AG20443 (cell line): ENCODE results near the gene ADAM33.

Source experiments
- DNase-seq: peaks from one replicate; pipeline ENCODE4 v3.0.0; 2012; ENCODE audit warnings: low spot score, mixed read lengths

The ADAM33 gene, protein sequence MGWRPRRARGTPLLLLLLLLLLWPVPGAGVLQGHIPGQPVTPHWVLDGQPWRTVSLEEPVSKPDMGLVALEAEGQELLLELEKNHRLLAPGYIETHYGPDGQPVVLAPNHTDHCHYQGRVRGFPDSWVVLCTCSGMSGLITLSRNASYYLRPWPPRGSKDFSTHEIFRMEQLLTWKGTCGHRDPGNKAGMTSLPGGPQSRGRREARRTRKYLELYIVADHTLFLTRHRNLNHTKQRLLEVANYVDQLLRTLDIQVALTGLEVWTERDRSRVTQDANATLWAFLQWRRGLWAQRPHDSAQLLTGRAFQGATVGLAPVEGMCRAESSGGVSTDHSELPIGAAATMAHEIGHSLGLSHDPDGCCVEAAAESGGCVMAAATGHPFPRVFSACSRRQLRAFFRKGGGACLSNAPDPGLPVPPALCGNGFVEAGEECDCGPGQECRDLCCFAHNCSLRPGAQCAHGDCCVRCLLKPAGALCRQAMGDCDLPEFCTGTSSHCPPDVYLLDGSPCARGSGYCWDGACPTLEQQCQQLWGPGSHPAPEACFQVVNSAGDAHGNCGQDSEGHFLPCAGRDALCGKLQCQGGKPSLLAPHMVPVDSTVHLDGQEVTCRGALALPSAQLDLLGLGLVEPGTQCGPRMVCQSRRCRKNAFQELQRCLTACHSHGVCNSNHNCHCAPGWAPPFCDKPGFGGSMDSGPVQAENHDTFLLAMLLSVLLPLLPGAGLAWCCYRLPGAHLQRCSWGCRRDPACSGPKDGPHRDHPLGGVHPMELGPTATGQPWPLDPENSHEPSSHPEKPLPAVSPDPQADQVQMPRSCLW

DNA sequence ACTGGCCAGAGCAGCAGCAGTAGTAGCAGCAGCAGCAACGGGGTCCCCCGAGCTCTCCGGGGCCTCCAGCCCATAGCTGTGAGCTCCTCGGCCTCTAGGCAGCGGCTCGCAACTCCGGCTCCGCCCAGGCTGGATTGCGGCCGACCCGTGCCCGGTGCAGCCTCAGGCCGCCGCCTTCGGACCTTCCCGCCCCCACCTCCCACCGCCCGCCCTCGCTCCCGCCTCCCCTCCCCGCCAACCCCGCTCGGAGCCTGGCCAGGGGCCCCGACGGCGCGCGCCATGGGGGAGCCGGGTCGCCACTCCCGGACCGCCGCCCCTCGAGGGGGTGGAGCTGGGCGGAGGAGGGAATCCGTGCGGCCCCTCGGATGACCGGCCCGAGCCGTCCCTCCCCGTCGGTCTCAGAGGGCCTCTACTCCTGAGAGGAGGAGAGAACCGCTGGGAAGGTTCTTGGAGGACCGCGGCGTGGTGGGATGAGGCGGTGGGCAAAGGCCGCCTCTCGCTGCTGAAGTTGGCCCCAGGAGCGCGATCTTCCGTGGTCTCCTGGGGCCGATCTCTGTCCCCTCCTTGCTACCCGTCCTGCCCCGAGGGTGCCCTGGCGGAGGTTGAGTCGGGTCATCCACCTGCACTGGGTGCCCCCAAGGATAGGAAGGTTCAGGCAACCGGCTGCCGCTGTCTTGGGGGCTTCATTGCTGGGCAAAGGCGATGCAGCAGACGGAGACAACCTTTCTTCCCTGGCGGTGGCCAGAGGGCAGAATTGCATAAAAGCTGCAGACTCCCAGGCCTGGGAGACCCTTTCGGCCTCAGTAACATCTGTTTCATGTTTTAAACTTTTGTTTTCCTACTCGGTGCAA is at the start of gene ADAM33:
Gene ADAM33, minus strand, starts transcription at position 80 of the 851 bp plus-strand sequence. Its CDS starts 6 bp downstream, at position 74.
- DNase-seq: peak; percentile 78

DNA sequence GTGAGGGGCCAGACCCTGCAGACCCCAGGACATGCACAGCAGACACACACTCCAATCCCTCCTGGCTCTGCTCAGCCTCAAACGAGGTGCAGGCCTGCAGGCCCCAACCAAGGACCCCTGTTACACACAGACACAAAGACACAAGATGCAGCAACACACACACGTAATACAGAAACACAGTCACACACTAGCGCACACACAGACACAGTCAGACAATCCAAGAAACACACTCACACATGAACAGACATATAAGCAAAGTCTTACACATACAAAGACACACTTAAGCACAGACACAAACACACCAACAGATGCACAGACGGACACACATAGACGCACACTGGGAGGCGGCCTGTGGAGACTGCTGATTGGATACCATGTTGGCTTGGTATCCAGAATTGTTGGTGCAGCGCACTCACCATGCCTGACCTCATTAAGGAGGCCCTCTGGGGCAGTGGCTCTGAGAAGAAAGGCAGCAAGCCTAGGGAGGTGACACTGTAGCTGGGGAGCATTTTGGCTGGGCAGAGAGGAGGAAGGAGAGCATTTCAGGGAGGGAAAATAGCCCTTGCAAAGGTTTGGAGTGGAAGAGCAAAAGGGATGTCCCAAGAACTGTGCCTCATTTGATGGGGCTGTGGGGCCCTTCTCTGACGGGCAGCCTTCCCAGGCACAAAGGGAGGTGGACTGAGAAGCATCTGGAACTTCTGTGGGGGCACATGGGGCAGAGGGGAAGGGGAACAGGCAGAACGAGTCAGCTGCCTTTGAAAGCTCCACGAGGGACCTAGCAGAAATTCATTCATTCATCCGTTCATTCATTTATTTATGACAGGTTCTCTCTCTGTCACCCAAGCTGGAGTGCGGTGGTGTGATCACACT is 49.2 kb upstream of the ADAM33 start:
- no peak for DNase-seq

DNA sequence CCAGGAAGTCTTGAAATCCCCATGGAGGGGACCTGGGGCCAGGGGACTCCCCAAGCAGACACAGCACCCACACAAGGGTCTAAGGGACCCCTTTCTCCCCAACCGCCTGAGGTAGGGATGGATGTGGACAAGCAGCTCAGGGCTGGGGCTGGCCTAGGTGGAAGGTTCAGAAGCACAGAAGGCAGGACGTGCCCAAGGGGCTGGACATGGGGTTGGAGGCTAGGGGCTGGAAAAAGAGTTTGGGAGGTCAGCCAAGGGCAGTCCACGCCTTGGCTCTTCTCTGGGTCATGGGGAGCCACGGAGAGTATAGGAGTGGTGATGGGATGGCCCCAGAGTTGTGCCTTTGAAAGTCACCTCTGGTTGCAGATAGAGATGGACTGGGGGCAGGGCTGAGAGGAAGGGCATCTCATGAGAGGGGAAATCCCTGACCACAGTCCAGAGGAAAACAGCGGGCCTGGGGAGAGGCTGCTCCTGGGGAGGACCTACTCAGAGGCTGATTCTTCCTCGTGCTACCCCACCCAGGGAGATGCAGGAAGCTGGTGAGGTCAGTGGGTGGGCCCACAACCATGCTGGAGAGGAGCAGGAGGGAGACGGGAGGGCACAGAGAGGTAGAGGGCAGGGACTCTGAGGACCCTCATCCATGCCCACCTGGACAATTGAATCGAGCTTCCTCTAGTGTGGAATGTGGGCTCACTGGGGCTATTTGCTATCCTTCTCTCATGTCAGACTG is 48.2 kb upstream of the ADAM33 start:
- no peak for DNase-seq

DNA sequence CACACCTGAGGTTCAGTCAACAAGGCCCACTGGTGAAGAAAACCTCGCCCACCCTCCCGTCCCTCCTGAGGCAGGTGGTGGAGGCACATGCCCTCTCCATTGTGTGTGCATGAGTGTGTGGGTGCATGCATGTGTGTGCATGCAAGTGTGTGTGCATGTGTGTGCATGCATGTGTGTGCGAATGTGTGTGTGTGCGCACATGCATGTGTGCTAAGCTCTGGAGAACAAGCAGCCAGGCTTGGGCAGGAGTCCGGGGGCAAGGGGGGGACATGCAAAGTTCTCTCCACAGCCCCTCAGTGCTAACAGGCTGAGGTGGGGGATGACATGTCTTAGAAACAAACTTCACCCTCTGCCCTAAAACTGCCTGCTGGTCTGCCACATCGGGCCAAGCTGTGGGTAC is 47.6 kb upstream of the ADAM33 start:
- no peak for DNase-seq

DNA sequence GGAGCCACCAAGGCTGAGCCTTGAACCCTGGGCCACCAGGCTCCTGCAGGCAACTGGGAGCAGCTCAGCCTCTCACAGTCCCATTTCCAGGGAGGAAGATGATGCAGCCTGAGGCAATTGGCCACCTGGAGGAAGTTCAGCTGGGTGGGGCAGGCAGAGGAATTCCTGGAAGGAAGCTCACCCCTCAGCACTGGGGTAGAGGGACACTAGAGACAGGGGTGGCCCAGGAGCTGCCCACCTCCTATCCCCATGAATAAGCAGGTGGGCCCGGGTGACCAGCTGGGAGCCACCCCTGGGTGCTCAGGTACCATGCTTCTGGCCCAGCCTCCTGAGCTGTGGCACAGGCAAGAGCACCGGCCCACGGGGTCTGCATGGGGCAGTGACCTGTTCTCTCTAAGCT is 47.1 kb upstream of the ADAM33 start:
- no peak for DNase-seq

DNA sequence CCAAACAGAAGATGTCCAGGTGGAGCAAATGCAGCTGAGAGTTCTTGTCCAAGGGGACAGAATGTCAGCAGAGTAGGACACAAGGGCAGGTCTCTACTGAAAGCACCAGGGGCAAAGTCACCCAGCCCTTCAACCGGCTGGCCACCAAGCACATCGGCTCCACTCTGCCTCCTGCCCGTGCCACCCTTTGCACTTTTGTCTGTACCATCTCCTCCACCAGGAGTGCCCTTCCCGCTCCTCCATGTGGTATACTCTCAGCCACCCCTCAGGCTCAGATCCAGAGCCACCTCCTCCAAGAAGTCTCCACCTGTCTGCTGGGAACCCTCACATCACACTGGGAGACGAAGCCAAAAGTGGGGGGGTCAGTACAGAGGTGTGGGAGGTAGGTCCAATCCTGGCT is 46.5 kb upstream of the ADAM33 start:
- no peak for DNase-seq

DNA sequence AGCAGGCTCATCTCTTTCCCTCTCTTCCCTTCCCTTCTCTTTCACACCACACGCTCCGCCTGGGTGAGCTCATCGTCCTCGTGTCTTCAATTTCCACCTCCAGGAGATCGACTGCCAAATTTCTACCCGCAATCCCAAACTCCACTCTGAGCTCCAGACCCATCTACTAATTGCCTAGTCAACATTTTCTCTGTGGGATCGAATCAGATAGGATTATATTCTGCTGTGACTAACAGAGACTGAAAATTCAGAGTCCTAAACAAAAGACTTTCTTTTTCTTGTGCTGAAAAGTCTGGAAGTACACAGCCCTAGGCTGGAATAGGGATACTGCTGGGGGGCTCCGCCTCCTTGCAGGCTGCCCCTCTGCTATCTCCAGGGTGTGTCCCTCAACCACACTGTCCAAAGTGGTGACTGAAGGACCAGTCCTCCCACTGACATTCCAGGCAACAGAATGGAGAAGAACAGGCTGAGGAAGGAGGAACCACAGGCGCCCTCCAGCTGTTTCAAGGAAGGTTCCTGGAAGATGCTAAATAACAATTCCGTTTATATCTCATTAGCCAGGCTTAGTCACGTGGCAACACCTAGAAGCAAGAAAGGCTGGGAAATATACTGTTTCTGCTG is 45.7 kb upstream of the ADAM33 start:
- DNase-seq: peak; percentile 77

DNA sequence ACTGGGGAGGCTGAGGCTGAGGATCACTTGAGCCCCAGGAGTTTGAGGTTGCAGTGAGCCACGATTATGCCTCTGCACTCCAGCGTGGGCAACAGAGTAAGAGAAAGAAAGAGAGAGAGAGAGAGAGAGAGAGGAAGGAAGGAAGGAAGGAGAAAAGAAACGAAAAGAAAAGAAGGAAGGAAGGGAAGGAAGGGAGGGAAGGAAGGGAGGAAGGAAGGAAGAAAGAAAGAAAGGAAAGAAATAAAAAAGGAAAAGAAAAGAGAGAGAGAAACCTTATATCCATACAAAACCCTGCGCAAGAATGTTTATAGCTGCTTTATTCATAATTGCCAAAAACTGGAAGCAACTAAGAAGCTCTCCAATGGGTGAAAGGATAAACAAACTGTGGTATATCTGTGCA is 42.5 kb upstream of the ADAM33 start:
- DNase-seq: no peak

DNA sequence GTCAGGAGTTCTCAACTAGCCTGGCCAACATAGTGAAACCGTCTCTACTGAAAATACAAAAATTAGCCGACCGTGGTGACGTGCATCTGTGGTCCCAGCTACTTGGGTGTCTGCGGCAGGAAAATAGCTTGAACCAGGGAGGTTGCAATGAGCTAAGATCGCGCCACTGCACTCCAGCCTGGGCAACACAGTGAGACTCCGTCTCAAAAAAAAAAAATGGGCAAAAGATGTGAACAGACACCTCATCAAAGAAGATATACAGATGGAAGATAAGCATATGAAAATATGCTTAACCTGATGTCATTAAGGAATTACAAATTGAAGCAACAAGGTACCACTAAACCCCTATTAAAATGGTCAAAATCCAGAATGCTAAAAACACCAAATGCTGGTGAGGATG is 41.5 kb upstream of the ADAM33 start:
- no peak for DNase-seq

DNA sequence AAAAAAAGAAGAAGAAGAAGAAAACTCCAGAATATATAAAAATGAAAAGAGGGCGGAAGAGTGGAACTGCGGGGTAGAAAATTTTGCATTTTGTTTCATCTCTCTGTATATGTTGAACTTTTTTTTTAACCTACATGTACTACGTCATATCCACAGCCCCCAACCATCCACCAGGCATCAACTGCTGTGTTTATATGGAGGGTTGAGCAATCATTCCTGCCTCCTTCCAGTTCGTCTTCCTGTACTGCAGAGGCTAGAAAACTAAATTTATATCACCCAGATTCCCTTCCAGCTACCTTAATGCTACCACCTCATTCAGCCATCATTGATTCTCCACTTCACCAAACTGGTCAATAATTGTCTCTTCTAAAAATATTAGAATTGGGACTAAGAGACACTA is 40.1 kb upstream of the ADAM33 start:
- no peak for DNase-seq

DNA sequence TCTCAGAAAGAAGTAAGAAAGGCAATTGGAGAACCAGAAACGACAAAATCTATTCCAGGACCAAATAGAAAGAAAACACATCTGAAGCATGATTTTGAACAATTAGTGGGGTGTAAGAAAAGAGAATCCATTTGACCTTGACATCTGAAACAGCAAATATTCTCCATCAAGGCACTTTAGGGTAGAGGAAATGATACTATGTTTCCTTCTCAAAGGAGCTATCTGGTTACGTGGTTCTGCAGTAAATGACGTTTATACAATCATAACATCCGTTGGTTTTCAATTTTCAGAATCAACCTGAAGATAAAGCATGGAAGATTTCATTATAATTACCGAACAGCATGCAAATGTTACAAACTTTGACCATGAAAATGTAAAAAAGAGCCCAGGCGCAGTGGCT is 38.8 kb upstream of the ADAM33 start:
- DNase-seq: no peak

DNA sequence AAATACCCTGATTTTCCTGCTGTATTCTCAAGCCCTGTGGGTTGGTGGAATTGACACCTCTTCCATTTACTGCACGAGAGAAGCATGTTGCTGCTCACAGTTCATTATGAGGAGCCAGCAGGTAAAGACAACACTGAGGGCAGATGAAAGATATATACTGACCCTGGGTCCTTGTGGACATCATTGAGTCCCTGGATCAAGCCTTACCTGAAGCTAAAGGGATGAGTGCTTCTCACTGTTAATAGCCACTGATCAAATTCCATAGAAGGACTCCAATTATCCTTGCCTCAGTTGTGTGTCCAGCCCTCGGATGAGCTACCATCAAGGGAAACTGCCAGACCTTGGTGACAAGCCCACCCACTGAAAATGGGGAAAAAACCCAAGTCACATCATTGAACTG is 38.3 kb upstream of the ADAM33 start:
- DNase-seq: no peak

DNA sequence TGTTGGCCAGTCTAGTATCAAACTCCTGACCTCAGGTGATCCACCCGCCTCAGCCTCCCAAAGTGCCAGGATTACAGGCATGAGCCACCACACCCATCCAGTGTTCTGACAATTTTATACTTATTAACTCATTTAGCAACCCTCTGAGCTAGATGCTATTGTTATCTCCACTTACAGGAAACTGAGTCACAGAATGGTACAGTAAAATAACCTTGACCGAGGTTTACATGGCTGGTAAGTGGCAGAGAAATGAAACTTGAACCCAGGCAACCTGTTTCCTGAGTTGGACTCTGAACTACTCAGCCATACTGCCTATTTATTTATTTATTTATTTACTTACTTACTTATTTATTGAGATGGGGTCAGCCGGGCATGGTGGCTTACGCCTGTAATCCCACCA is 37.2 kb upstream of the ADAM33 start:
- DNase-seq: no peak

DNA sequence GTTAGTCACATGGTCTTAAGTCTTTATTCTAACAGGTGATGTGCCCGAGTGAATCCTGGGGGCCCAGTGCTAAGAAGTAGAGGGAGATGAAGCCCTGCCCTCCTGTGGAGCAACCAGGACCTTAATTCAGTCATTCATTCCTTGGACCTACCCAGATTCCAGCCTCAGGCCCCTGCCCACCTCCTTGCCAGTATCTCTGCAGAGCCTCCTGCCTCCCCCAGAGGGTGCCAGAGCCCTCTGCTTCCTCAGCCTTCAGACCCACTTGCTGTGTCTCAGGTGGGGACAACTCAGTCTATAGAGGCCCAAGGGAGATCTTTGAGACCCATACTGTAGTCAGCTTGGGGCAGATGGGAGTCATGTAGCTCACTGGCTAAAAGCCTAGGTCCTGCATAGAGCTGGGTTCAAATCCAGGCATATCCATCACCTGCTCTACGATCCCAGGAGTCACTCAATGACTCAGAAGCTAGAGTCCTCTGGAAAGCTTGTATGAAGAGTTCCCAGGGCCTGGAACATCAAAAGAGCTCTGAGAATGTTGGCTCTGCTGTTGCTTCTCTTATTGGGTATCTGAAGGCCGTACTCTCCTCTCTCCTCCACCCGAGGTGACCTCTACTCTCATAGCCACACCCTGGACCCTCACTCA is 34.5 kb upstream of the ADAM33 start:
- DNase-seq: peak; percentile 75

DNA sequence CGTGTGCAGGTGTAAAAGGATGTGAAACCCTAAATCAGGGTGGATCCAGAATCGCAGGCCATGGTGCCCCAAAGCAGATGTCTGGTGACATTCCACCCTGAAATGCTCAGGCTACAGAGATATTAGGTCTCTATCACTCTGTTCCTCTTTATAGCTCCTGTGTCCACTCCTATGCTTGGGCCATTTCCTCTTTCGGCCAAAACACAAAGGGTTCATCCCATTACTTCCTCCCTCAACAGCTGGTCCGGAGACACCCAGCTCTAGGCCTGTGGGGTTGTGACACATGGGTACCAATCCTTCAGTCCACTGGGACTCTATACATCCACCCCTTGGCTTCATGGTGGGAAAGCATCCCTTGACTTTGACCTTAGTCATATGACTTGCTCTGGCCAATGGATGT is 32.3 kb upstream of the ADAM33 start:
- no peak for DNase-seq

DNA sequence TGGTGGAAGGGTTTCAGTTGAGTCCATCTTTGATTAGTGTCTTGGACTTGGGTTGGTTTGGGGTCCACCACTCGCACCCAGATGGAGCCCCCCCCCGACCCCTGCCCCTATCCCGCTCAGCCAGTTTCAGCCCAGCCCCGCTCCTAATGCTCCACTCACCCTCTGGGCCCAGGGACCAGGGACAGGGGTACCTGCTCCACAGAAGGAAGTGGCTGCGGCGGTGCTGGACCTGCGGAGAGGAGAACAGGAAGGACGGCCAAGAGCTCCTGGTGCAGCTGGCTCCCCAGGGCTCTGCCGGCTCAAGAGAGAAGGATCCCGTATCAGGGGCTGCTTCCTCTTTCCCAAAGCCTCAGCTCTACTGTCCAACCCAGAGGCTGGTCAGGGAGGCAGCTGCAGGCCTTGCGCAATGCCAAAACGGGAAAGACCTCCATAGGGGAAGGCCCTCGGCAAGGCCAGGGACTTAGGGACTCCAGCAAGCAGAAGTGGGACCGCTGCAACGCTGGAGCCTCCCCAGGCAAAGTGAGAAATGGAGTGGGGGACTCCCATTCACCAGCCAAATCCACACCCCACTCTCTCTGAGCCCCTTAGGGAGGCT is 30.6 kb upstream of the ADAM33 start, which contains the start of gene SIGLEC1:
Gene SIGLEC1, minus strand, starts transcription at position 322 of the 595 bp plus-strand sequence. CDS start 5,472 bp downstream, outside the sequence.
- DNase-seq: no peak

DNA sequence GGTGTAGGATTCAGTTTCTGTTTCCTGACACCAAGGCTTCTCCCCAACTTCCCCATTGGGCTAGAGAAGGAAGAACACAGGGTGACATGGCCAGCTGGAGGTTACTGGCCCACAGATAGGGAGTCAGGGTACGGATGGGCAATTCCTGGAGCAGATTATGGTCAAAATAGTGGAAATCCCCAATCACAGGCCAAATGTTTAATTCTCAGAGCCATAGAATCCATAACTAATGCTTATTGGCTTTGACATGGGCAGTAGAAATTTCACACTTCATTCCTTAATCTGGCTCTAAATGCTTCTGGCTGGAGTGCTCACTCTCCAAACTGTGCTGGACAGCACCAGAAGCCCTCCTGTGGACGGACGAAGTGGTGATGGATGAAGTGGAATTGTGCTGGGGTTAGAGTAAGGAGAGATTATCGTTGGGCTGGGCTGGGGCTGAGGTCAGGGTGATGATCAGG is 29.7 kb upstream of the ADAM33 start:
- DNase-seq: no peak

DNA sequence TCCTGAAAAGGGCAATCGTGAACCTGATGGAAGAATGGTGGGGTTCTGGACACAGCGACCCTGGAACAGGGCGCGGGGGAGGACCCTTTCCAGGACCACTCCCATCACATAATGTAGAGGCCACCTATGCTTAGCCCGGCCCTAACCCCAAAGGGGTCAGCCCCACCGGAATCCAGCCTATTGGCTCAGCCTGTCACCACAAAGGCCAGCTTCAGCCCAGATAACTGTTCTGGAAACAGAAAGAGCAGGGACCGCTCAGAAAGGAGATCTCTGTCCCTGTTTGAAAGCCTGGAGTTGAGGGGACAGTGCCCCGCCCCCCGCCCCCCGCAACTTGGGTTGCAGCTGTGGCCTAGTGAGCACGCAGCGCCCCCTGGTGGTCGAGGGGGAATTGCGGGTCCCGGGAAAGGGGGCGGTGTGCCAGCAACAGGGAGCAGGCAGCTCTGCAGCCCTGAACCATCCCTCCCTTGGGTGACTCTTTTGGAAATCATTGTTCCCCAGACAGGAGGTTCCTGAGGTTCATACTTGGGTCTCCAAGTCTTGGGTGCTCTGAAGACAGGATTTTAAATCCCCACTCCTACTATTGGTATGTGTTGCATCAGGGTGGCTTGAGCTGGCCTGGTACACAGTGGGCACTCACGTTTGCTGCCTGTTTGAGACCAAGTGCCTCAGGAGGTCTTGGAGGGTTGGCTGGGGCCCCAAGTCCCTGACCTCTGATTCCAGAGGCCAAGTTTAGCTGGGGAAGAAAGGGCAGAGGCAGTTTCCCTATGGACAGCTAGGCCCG is 29.1 kb upstream of the ADAM33 start:
- DNase-seq: peak; percentile 90
